ENCODE data around the gene AIFM1. TPM values are rescaled to one million over a fixed set of nuclear protein-coding genes. Genes with fewer than 3 reads are reported as not detected.

Gene AIFM1
- polyA plus RNA-seq, 1 experiment, result 39.3 TPM

- no peak for DNase-seq (ENCODE audit: low read depth, low spot score)
- CTCF ChIA-PET, result no interaction called here
- Histone ChIP-seq H3K4me3 (ENCODE audit: low read depth, low read length) (no peak overlapping the region), H3K27ac (ENCODE audit: low read depth, low read length) (no peak overlapping the region), H3K9me3 (ENCODE audit: control insufficient read depth, insufficient read depth, low read length) (no peaks in the 10 kb centered on the region), H3K27me3 (ENCODE audit: control insufficient read depth, insufficient read depth, low read length) (no peaks in the 10 kb centered on the region)
- POLR2A ChIA-PET, result interaction anchor here (1.0 kb wide), 1 partner anchor 44 kb away, joined by 3 read pairs; no protein-coding TSS in a partner anchor
- TF ChIP-seq, protein P1, sequence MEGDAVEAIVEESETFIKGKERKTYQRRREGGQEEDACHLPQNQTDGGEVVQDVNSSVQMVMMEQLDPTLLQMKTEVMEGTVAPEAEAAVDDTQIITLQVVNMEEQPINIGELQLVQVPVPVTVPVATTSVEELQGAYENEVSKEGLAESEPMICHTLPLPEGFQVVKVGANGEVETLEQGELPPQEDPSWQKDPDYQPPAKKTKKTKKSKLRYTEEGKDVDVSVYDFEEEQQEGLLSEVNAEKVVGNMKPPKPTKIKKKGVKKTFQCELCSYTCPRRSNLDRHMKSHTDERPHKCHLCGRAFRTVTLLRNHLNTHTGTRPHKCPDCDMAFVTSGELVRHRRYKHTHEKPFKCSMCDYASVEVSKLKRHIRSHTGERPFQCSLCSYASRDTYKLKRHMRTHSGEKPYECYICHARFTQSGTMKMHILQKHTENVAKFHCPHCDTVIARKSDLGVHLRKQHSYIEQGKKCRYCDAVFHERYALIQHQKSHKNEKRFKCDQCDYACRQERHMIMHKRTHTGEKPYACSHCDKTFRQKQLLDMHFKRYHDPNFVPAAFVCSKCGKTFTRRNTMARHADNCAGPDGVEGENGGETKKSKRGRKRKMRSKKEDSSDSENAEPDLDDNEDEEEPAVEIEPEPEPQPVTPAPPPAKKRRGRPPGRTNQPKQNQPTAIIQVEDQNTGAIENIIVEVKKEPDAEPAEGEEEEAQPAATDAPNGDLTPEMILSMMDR (IDR thresholded peaks at IDR 0.05; ENCODE audit: low read depth, low read length), result no peak
These were observed 10.7 kb upstream of the AIFM1 start for GRCh38 chrX:130176354-130176776.

DNA sequence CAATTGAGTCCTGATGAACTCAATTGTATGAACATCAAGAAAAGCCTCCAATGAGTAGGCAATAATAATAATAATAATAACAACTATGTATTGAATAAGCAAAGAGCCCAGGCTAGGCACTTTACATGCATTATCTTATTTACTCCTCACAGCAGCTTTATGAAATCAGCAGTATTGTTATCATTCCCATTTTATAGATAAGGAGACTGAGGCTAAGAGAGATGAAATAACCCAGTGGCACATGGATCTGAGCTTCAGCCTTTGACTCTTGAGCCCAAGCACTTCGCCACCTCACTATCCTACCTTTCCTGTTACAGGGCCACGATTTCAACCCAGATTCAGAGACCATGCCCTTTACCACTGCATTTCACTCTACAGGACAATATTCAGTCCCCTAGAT is 9.3 kb upstream of the AIFM1 start:
- TF ChIP-seq, protein P1 (IDR thresholded peaks at IDR 0.05; ENCODE audit: low read depth, low read length), result no peak
- ChIA-PET CTCF (interaction anchor here (1.9 kb wide), 1 partner anchor 18 kb away, joined by 5 read pairs; no protein-coding TSS in a partner anchor), POLR2A (no interaction called here)
- H3K9me3 ChIP-seq (ENCODE audit: control insufficient read depth, insufficient read depth, low read length), result no peaks in the 10 kb centered on the region
- no peak overlapping the region for H3K4me3 ChIP-seq (ENCODE audit: low read depth, low read length)
- H3K27me3 ChIP-seq (ENCODE audit: control insufficient read depth, insufficient read depth, low read length), result no peaks in the 10 kb centered on the region
- no peak overlapping the region for H3K27ac ChIP-seq (ENCODE audit: low read depth, low read length)
- no peak for DNase-seq (ENCODE audit: low read depth, low spot score)

GRCh38 chrX:130174045-130174704 is 8.5 kb upstream of the AIFM1 start:
- POLR2A ChIA-PET, result no interaction called here
- no peak for DNase-seq (ENCODE audit: low read depth, low spot score)
- TF ChIP-seq, protein P1 (IDR thresholded peaks at IDR 0.05; ENCODE audit: low read depth, low read length), result no peak
- H3K27me3 ChIP-seq (ENCODE audit: control insufficient read depth, insufficient read depth, low read length), result no peaks in the 10 kb centered on the region
- no peak overlapping the region for H3K4me3 ChIP-seq (ENCODE audit: low read depth, low read length)
- H3K27ac ChIP-seq (ENCODE audit: low read depth, low read length), result peak overlapping the region; percentile 86
- CTCF ChIA-PET, result interaction anchor here (1.1 to 1.9 kb wide), 3 partner anchors 18 to 114 kb away, joined by 3 to 5 read pairs (median 4); no protein-coding TSS in a partner anchor
- no peaks in the 10 kb centered on the region for H3K9me3 ChIP-seq (ENCODE audit: control insufficient read depth, insufficient read depth, low read length)

GRCh38 chrX:130173190-130173895 is 7.7 kb upstream of the AIFM1 start:
- no peaks in the 10 kb centered on the region for H3K9me3 ChIP-seq (ENCODE audit: control insufficient read depth, insufficient read depth, low read length)
- no peak overlapping the region for H3K4me3 ChIP-seq (ENCODE audit: low read depth, low read length)
- no peak for DNase-seq (ENCODE audit: low read depth, low spot score)
- TF ChIP-seq, protein P1 (IDR thresholded peaks at IDR 0.05; ENCODE audit: low read depth, low read length), result no peak
- POLR2A ChIA-PET, result no interaction called here
- H3K27me3 ChIP-seq (ENCODE audit: control insufficient read depth, insufficient read depth, low read length), result no peaks in the 10 kb centered on the region
- CTCF ChIA-PET, result interaction anchor here (1.1 to 1.9 kb wide), 3 partner anchors 19 to 113 kb away, joined by 3 to 5 read pairs (median 4); no protein-coding TSS in a partner anchor
- H3K27ac ChIP-seq (ENCODE audit: low read depth, low read length), result peak overlapping the region; percentile 86

All from AG04450 (cell line).